COLO829 (cell line): ENCODE measurements around the gene MMP12.
"Not testable (repeated sequence)": the region's sequence is repeated elsewhere in the genome, so short reads cannot be mapped to it uniquely, and the experiment has no call there.

Experiments used
- DNase-seq: peaks from one replicate; pipeline ENCODE4 v3.0.0; 2012; ENCODE audit warnings: low spot score

Gene MMP12

DNA sequence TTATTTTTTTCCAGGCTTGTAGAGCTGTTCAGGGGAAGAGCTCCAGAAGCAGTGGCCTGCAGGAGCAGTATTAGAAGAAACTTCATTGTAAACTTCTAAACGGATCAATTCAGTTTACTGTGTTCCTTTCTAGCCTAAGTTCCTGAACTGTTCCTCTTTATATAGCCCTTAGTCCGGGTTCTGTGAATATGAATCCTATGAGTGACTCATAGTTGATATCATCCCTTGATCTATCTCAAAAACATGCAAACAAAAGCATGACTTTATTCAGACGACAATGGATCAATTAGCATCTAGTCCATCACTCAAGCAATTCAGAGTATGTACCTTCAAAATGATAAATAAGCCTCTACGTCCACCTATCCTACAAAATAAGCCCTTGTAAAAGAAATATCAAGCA is at the start of gene MMP12:
MMP12 (minus strand) TSS at position 131 of the 400 bp plus-strand sequence; CDS start at position 86, 45 bp downstream.
- peak; percentile 10 for DNase-seq

DNA sequence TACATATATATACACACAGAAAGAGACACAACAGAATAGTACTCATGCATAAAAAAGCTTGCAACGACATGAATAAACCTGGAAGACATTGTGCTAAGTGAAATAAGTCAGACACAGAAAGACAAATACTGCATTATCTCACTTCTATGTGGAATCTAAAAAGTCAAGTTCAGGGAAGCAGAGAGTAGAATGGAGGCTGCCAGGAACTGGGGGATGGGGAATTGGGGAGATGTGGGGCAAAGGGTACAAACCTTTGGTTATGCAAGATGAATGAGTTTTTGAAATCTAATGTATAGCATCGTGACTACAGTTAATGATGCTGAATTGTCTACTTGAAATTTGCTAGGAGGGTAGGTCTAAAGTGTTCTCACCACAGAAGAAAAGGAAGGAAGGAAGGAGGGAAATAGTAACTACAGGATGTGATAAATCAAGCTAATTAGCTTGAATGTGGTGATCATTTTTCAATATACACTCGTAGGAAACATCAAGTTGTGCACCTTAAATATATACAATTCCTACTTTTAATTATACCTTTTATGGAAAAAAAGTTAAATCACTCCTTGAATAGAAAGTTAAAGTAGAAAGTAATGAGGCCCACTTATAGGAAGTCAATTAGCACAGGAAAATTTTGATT is 46.9 kb upstream of the MMP12 start:
- no peak for DNase-seq

DNA sequence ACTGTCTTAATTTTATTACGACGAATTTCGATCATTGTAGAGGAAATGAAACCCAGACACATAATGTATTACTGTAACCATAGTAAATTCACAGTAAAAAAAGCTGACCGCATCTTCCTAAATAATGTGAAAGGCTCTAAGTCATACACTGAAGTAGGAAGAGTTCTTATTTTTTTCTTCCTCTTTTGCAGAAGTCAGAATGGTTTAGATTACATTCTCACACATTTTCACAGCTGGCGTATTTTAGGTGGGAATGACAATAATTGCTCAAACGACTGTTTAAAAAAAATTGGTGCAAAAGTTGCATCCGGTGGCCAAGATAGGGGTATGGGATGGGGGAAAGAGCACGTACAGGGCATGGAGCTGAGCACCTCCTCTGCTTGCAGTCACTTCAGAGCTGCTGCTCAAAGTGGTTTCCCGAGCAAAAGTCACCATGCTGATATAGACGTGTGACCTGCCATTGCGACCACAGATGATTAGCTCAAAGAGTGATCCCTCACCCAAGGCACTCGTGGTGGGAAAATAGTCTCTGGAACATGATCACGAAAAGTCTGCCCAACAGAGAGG is 45.4 kb upstream of the MMP12 start:
- DNase-seq = no peak

DNA sequence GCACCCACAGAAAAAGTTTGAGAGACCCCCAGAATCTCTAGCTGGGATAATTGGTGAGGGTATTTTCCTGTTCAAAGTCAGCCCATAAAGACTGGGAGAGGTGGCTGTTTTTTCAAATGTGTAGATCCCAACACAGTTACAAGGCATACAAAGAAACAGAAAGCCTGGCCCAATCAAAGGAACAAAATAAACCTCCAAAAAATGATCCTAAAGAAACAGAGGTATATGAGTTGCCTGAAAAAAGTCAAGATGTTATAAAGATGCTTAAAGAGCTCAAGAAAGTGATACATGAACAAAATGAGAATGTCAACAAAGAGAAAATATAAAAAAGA is 40.2 kb upstream of the MMP12 start:
- no peak for DNase-seq

DNA sequence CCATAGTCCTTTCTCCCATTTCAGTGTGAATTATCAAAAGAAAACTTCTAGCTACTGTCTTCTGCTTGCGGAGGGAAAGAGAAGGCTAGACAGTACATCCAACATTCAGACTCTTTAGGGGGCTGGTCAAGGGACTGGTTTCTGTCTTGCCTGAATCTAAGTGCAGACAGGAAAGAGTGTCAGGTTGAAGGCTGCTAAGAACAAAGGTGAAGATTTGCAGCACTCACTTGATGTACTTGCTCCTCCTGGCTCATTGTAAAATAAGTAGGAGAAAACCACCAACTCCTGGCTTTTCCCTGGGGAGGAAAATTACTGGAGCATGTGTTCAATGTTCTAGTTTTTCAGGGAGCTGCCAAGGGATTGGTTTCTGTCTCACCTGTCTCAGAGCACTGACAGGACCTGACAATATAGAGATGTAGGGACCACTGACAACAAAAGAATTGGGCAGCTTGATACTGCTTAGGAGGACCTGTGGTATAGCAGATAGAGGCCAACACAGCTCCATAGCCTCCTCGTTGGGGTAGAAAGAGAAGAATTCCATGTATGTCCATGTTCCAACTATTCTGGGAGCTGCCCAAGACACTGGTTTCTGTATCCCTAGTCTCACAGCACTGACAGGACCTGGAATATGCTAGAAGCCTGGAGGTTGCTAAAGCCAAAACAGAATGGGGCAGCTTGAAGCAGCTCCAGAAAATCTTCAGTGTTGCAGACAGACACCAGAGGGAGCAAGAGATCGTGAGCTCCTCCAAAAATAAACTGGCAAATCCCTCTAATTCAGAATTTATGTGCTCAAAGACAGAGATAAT is 39.7 kb upstream of the MMP12 start:
- DNase-seq = peak; percentile 40

DNA sequence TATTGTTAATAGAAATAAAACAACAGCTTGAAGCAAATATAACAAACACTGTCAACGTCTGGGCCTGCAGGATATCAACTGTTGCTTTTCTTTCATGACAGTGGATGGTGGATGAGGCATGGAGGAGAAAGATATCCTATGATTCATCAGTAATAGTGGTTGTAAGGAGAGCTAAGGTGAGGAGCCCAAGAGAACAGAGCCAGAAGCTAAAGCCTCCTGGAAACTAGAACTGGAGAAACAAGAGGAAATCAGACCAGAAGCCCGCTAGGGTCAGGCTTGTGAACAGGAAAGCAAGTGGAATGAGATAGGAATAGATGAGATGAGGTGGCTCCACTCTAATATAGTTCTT is 37.7 kb upstream of the MMP12 start:
- DNase-seq = no peak

DNA sequence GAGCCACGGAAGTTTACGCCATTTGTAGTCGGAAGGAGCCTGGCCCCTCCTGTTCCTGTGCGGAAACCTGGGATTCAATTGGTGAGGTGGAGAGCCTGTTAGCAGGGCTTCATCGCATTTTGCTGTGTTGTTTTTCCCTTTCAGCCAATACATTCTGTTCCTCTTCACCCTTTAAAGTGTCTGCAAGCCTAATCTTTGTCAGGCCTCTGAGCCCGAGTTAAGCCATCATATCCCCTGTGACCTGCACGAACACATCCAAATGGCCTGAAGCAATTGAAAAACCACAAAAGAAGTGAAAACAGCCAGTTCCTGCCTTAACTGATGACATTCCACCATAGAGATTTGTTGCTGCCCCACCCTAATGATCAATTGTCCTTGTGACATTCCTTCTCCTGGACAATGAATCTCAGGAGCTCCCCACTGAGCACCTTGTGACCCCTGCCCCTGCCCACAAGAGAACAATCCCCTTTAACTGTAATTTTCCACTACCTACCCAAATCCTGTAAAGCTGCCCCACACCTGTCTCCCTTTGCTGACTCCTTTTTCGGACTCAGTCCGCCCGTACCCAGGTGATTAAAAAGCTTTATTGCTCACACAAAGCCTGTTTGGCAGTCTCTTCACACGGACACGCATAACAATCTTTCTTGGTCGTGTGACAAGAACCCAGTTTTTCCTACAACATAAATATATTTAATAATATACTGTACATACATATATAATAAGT is 37.1 kb upstream of the MMP12 start:
- no peak for DNase-seq

DNA sequence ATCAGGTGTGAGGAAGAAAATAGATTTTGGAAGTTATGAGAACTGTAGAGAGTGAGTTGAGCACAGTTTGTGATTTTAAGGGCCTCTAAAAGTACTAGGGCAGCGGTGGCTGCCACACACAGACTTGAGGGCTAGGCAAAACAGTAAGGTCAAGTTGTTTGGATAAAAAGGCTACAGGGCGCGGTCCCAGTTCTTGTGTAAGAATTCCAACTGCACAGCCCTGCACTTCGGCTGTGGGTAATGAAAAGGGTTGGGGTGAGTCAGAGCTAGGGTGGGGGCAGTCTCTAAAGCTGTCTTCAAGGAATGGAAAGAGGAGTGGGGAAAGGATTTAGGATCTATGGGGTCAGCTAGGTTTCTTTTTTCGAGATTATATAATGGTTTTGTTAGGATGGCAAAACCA is 31.1 kb upstream of the MMP12 start:
- not testable (repeated sequence) for DNase-seq

DNA sequence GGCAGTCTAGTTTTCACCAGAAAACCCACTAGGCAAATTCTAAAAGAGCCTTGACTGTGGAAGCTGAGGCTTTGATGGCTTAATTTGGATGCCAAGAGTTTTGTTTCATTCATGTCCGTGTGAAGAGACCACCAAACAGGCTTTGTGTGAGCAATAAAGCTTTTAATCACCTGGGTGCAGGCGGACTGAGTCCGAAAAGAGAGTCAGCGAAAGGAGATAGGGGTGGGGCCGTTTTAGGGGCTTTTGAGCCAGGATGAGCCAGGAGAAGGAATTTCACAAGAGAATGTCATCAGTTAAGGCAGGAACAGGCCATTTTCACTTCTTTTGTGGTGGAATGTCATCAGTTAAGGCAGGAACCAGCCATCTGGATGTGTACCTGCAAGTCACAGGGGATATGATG is 29.1 kb upstream of the MMP12 start:
- not testable (repeated sequence) for DNase-seq

DNA sequence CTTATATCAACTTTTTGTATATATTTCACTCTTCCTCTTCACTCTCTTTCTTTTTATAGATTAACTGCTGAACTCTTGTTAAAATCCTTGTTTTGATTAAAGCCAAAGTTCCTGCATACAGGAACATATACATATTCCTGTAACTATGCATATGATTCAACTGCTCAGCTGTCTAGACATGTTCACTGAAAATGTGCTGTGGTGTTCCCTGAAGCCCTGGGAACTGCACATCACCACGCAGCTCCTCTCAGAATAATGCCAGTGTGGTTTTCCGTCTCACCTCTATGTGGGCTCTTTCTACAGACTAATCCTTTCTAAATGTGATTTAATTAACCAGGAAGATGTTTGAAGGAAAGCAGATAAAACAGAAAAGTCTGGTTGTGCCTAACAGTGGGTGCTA is 25.6 kb upstream of the MMP12 start:
- DNase-seq = no peak

DNA sequence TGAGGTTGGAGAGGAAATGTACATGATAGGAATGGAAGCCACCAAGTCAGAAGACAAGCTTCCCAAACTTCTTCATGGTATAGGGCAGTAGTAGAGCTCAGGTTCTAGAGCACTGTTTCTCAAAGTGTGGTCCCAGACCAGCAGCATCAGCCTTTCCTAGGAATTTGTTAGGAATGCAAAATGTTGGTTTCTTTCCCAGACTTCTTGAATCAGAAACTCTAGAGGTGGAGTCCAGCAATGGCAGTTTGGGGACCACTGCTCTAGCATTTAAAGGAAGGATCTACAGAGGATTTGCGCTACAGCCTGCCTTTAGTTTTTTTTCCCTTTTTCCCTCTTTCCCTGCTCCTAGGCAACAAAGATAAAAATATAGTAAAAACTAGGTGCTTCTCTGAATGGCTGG is 17.0 kb upstream of the MMP12 start:
- DNase-seq = no peak

DNA sequence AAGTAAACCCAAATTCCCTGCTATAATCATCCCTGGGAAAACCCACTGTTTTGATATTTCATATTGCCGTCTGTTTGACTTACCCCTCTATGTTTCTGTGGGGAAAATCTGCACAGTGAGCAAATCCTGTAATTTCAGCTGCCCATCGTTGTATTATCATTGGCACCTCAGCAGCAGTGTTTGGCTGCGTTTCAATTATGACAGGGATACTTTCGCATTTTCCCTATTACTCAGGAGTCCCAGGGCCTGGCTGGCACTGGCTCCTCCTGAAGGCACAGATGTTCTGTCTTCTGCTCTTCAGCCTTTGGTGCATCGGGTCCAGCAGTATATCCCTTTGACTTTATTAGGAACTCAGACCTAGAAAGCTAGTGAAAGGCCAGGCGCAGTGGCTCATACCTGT is 12.2 kb upstream of the MMP12 start:
- no peak for DNase-seq

DNA sequence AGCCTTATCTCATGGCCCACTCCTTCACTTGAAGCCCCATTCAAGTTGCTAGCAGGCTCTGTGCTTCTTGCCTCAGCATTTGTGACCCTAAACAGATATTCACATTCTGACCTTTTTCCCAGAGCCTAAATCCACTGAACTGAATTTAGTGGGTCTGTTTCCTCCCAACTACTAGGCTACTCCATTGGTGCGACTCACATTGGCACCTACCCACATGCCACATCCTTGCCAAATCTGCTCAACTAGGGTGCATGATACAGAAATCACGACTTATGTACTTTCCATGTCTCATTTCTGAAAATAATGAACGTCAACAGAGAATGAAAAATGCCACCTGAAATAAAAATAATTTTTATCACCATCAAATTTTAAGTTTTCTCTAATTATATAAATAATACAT is 8.4 kb upstream of the MMP12 start:
- DNase-seq = no peak

DNA sequence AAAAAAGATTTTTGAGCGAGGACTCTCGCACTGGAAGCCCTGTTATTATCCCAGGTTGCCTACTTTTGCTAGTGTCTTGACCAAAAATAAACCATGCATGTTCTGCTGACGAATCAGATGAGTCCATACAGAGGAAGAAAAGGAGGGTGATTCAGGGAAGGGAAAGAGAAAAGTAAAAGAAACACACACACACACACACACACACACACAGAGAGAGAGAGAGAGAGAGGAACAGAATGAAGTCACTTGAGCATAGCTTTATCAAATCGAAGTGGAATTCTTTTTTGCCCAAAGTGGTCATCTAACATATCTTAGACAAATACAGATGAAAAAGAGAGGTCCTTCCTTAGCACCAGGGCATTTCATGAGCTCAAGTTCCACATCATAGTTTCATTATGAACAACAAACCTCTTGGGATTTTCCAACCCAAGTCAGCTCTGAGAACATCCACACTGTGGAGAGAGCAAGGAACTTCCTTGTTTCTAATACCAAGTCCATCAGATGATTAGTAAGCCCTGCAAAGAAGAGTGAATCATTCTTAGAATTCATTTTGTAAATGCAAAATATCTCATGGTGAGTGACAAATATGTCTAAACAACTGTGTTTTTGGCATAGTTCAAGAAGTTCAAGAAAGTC is 7.7 kb upstream of the MMP12 start:
- no peak for DNase-seq

DNA sequence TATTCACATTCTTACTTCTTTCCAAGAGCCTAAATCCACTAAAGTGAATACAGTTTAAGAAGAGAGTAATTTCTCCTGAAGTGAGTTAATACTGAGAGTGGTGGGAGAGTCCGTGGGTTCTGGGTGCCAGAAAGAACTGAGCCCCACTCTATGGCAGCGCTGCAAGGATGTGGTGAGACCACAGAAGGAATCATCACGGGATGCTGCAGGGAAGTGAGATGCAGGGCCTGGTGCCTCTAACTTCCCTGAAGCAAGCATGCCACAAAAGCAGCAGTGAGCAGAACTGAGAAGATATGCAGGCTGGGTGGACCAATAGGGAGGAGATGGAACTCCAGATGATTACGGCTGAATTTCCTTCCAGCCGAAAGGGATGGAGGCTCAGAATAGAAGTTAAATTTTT is 5.0 kb upstream of the MMP12 start:
- no peak for DNase-seq

DNA sequence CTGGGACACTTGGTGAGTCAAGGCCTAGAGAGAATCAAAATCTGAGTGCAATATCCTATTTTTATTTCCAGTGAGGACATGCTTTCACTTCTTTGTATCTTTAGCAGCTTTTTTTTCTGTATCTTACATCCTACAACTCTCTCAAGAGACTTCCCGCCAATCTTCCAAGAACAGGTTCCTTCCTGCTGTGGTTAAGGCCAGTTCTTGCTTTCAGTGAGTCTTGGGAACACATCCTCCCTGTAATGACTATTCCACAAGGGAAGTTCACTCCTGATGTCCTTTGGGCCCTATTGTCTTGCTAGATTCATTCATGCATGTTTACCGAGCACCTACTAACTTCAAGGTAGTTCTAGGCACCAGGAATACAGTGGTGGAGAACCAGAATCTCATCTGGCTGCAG is 3.8 kb upstream of the MMP12 start:
- DNase-seq = no peak

DNA sequence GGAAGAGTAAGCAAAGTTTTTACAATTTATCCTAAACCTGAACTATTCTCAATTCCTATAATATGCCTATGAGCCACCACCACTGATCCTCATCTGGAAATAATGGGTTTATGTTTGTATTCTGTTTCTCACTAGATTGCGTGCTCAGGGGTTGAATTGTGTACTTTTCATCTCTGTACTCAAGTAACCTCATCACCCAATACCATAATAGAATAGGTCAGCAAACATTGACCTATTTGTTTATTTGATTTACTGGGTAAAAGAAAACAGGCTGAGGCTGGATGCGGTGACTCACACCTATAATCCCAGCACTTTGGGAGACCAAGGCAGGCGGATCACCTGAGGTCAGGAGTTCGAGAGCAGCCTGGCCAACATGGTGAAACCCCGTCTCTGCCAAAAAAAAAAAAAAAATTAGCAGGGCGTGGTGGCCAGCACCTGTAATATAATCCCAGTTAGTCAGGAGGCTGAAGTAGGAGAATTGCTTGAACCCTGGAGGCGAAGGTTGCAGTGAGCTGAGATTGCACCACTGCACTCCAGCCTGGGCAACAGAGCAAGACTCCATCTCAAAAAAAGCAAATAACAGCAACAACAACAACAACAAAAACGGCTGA is 5.3 kb downstream of the MMP12 start:
- not testable (repeated sequence) for DNase-seq

DNA sequence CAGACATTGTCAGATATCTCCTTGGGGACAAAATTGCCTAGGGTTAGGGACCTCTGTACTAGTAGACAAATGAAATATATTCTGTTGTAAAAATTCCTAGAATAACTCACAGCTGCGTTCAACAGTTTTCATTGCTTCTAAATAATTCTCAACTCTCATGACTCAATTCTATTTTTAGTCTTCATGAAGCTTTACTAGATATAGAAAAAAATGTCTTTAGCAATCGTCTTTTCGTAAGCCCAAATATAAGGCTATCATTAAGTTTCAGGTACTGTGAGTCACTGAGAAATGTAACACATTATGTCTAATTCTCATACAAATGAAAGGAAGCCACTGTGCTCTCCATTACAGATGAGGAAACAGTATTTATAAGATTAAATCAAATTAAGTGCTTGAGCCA is 6.4 kb downstream of the MMP12 start:
- peak; percentile 3 for DNase-seq

DNA sequence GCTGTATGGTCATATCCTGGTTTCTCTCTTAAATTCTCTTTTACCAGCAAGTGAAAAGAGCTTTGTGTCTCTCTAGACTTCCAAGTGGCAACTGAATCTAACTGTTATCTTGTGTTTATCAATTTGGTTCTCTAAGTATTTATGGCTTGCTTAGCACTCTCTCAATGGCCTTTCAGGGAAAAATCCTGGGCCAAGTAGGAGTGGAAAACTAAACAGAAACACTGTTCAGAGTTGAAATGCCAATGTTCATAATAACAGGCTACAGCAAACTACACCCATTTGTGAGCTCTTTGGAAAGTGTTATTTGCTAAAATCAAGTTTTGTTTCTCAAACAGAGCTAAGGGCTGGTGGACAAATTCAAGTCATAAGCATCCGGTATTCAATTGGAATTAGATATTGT is 10.1 kb downstream of the MMP12 start:
- peak; percentile 3 for DNase-seq

DNA sequence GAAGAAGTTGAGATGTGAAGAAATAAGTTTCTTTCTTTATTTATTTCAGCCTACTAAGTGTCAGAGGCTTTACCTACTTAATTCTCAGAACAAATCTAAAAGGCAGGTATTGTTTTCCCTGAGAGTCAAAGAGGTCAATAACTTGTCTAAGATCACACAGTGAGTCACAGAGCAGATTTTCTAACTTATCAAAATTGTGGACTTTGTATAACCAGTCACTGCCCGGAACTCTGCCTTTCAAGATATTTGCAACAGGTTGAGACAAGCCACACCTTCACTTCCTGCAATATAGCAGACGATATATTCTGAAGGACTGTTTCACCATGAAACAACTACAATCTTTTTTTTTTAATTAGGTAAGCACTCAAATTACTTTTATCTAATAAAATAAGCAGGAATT is 20.8 kb downstream of the MMP12 start:
- DNase-seq = no peak

DNA sequence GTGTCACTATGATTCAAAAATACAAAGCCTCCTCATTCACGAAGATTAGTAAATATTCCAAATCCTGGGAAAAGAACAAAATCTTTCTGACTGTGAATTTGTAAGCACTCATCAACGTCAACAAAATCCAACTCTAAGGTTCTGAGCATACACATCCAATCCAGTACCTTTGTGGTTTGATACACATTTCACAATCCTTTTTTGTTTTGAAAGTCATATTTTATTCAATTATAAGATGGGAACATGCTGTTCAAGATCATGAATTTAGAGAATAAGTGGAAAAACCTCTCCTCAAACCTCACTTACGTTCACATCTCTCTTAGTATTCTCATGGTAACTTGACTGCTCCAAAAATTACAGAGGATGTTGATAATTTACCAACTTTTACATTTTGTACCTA is 21.7 kb downstream of the MMP12 start:
- DNase-seq = no peak
